Panc1 (cell line): ENCODE measurements around the gene RND1.

Experiments used
- SIN3A ChIP-seq: IDR thresholded peaks from 2 replicates; pipeline ENCODE4 v1.6.1; 2012; ENCODE audit warnings: low read depth, mild to moderate bottlenecking, low read length, moderate library complexity, borderline replicate concordance; ENCODE audit not compliant: insufficient read depth
- TF ChIP-seq, protein P1 (sequence below), 2 experiments: IDR thresholded peaks; 2 replicates each; pipeline ENCODE4 v1.6.1; 2011 to 2012; ENCODE audit warnings: low read depth in 2 of 2, control low read depth in 1 of 2, low read length in 1 of 2, mild to moderate bottlenecking in 1 of 2, moderate library complexity in 1 of 2; ENCODE audit not compliant: insufficient read depth in 1 of 2
- TF ChIP-seq, protein P2 (sequence below): fragments of 450-650 bp; IDR thresholded peaks from 2 replicates; pipeline ENCODE4 v1.5.1; 2017; ENCODE audit warnings: mild to moderate bottlenecking

DNA sequence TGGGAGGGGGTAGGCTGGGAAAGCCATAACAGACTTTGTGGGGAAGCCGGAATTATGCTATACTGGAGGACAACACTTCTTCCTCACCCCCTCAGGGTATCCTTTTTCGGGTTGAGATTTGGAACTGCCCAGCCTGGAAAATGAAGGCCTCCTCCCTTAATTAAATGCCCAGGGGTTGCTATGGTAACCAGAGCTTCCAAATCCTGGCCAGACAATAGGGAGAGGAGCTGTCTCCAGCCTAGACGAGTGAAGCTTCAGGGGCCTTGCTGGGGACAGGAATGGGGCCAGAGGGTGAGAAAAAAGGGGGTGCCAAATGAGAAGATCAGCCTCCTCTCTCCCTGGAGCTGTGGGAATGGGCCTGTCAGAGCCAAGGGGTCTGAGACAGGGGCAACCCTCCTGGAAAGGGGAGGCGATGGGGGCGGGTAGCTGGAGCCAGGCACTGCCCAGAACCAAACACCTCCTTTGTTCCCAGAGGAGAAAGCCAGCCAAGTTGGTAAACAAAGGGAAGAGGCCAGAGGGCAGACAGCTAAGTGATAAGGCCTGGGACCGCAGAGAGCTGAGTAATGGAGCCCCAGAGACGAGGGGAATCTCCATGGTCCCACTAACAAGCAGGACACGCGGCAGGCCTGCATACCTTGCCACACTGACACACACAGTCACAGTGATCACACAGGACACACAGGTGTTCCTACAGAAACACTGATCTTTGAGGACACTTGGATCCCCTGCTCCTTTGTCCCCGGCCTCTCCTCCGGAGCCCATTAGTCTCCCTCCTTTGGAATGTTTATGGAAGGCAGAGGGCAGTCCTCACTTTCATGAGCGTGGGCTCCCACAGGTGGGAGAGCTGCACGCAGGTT, 17.9 kb upstream of the RND1 start:
- TF ChIP-seq, protein P1, sequence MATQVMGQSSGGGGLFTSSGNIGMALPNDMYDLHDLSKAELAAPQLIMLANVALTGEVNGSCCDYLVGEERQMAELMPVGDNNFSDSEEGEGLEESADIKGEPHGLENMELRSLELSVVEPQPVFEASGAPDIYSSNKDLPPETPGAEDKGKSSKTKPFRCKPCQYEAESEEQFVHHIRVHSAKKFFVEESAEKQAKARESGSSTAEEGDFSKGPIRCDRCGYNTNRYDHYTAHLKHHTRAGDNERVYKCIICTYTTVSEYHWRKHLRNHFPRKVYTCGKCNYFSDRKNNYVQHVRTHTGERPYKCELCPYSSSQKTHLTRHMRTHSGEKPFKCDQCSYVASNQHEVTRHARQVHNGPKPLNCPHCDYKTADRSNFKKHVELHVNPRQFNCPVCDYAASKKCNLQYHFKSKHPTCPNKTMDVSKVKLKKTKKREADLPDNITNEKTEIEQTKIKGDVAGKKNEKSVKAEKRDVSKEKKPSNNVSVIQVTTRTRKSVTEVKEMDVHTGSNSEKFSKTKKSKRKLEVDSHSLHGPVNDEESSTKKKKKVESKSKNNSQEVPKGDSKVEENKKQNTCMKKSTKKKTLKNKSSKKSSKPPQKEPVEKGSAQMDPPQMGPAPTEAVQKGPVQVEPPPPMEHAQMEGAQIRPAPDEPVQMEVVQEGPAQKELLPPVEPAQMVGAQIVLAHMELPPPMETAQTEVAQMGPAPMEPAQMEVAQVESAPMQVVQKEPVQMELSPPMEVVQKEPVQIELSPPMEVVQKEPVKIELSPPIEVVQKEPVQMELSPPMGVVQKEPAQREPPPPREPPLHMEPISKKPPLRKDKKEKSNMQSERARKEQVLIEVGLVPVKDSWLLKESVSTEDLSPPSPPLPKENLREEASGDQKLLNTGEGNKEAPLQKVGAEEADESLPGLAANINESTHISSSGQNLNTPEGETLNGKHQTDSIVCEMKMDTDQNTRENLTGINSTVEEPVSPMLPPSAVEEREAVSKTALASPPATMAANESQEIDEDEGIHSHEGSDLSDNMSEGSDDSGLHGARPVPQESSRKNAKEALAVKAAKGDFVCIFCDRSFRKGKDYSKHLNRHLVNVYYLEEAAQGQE (IDR thresholded peaks at IDR 0.05; ENCODE audit: insufficient read depth in 1 of 2, low read depth in 2 of 2, low read length in 1 of 2), result no peak
- TF ChIP-seq, protein P2, sequence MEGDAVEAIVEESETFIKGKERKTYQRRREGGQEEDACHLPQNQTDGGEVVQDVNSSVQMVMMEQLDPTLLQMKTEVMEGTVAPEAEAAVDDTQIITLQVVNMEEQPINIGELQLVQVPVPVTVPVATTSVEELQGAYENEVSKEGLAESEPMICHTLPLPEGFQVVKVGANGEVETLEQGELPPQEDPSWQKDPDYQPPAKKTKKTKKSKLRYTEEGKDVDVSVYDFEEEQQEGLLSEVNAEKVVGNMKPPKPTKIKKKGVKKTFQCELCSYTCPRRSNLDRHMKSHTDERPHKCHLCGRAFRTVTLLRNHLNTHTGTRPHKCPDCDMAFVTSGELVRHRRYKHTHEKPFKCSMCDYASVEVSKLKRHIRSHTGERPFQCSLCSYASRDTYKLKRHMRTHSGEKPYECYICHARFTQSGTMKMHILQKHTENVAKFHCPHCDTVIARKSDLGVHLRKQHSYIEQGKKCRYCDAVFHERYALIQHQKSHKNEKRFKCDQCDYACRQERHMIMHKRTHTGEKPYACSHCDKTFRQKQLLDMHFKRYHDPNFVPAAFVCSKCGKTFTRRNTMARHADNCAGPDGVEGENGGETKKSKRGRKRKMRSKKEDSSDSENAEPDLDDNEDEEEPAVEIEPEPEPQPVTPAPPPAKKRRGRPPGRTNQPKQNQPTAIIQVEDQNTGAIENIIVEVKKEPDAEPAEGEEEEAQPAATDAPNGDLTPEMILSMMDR, result no peak
- TF ChIP-seq SIN3A, result no peak
